Stimulated activated CD8-positive, alpha-beta memory T cell treated with anti-CD3 and anti-CD28 coated beads, Interleukin-7, amount 100 ng/mL, for 48 hours (primary cell): Measurements from ENCODE around the gene NLRP8.
"Not testable (repeated sequence)": the region's sequence is repeated elsewhere in the genome, so short reads cannot be mapped to it uniquely, and the experiment has no call there.

Experiments used
- DNase-seq, 2 donors: peaks; one replicate each; pipeline ENCODE4 v3.0.0-alpha.2; 2020; ENCODE audit warnings: low read depth in 1 of 2; ENCODE audit errors: extremely low read depth in 1 of 2

The NLRP8 gene

GRCh38 chr19:55947532-55947931 is at the start of gene NLRP8:
Gene NLRP8 (plus strand): TSS chr19:55947832.
- no peak for DNase-seq

GRCh38 chr19:55898911-55899310 is 48.7 kb upstream of the NLRP8 start:
- no peak for DNase-seq

GRCh38 chr19:55901369-55902079 is 46.1 kb upstream of the NLRP8 start:
- no peak for DNase-seq

- DNase-seq = no peak
These were observed 45.4 kb upstream of the NLRP8 start for GRCh38 chr19:55902080-55902751.

GRCh38 chr19:55907286-55907685 is 40.3 kb upstream of the NLRP8 start:
- DNase-seq = no peak

- DNase-seq = no peak
These were observed 39.9 kb upstream of the NLRP8 start for GRCh38 chr19:55907746-55908145.

GRCh38 chr19:55909801-55910200 is 37.8 kb upstream of the NLRP8 start:
- DNase-seq = no peak

- DNase-seq = no peak
These were observed 34.7 kb upstream of the NLRP8 start for GRCh38 chr19:55912916-55913315.

GRCh38 chr19:55913643-55914268 is 33.9 kb upstream of the NLRP8 start:
- DNase-seq = no peak

- no peak for DNase-seq
These were observed 24.1 kb upstream of the NLRP8 start for GRCh38 chr19:55923556-55923955.

GRCh38 chr19:55927991-55928390 is 19.6 kb upstream of the NLRP8 start:
- no peak for DNase-seq

GRCh38 chr19:55929258-55929657 is 18.4 kb upstream of the NLRP8 start:
- DNase-seq = not testable (repeated sequence)

GRCh38 chr19:55930996-55931515 is 16.6 kb upstream of the NLRP8 start:
- DNase-seq = no peak

- DNase-seq = no peak
These were observed 15.7 kb upstream of the NLRP8 start, which contains the start of gene NLRP13 for GRCh38 chr19:55931936-55932386. Gene NLRP13 (minus strand): TSS chr19:55932336. CDS start chr19:55932311, 25 bp downstream.

- DNase-seq = no peak
These were observed 12.4 kb upstream of the NLRP8 start for GRCh38 chr19:55935206-55935605.

- DNase-seq = no peak
These were observed 8.4 kb upstream of the NLRP8 start for GRCh38 chr19:55939206-55939605.

- no peak for DNase-seq
These were observed 7.3 kb upstream of the NLRP8 start for GRCh38 chr19:55940306-55940705.

GRCh38 chr19:55950566-55950965 is 2.9 kb downstream of the NLRP8 start:
- DNase-seq = not testable (repeated sequence)

- no peak for DNase-seq
These were observed 8.8 kb downstream of the NLRP8 start for GRCh38 chr19:55956431-55956830.

GRCh38 chr19:55958356-55958755 is 10.7 kb downstream of the NLRP8 start:
- DNase-seq = no peak

- no peak for DNase-seq
These were observed 12.5 kb downstream of the NLRP8 start for GRCh38 chr19:55959996-55960675.
